Panc1 (cell line): ENCODE data around the gene PFAS. TPM values are rescaled to one million over a fixed set of nuclear protein-coding genes. Genes with fewer than 3 reads are reported as not detected.

ENCODE experiments used
- ATAC-seq: fragments of 200-7000 bp; cut with Tn5 transposase; 2 replicates; pipeline ENCODE4 v1.9.1; 2020; ENCODE audit warnings: mild to moderate bottlenecking, moderate library complexity
- BruUV-seq: library from RNA; stranded (reverse); fragments of 400-500 nt; replicated peaks from 2 replicates; lab custom pipeline; 2021; lab: Mats Ljungman, UMichigan
- CTCF ChIA-PET: fragments of 300-600 bp; sonication (Branson Sonifier 250); formaldehyde crosslinking; loops from one replicate; lab custom pipeline; 2022; ENCODE audit warnings: antibody characterized with exemption; lab: Charles Lee
- POLR2A ChIA-PET: fragments of 300-600 bp; sonication (Branson Sonifier 250); formaldehyde crosslinking; loops from one replicate; lab custom pipeline; 2022; ENCODE audit warnings: antibody characterized with exemption; lab: Charles Lee
- DNase-seq: peaks from one replicate; pipeline ENCODE4 v3.0.0-alpha.2; 2010; ENCODE audit warnings: low read depth, low spot score
- H3K27ac ChIP-seq: 2 replicates; pipeline ENCODE4 v1.5.1; 2011; ENCODE audit warnings: mild to moderate bottlenecking, low read length, inconsistent platforms
- H3K27me3 ChIP-seq: fragments of 200-500 bp; sonication (Bioruptor generic); 2 replicates; pipeline ENCODE4 v1.6.0; 2014; ENCODE audit warnings: low read length, inconsistent platforms; ENCODE audit not compliant: control insufficient read depth, insufficient read depth
- H3K36me3 ChIP-seq: fragments of 200-500 bp; sonication (Bioruptor generic); 2 replicates; pipeline ENCODE4 v1.5.1; 2014; ENCODE audit warnings: inconsistent platforms, mild to moderate bottlenecking, low read length, moderate library complexity; ENCODE audit not compliant: control insufficient read depth, insufficient read depth
- H3K4me1 ChIP-seq: 2 replicates; pipeline ENCODE4 v1.5.1; 2011; ENCODE audit warnings: inconsistent platforms, mild to moderate bottlenecking, low read length, moderate library complexity; ENCODE audit not compliant: control insufficient read depth, insufficient read depth
- H3K4me3 ChIP-seq, 2 experiments: 2 replicates each; pipeline ENCODE4 v1.5.1; 2011 to 2012; ENCODE audit warnings: low read depth in 2 of 2, low read length in 2 of 2, mild to moderate bottlenecking in 2 of 2, inconsistent platforms in 1 of 2, moderate library complexity in 1 of 2
- H3K9me3 ChIP-seq: fragments of 200-500 bp; sonication (Bioruptor generic); 2 replicates; pipeline ENCODE4 v1.5.1; 2014; ENCODE audit warnings: low read depth, mild to moderate bottlenecking, inconsistent platforms, low read length, moderate library complexity; ENCODE audit not compliant: control insufficient read depth, insufficient read depth
- POLR2AphosphoS5 ChIP-seq: IDR thresholded peaks from 2 replicates; pipeline ENCODE4 v1.6.1; 2012; ENCODE audit warnings: mild to moderate bottlenecking, low read depth, low read length, moderate library complexity
- SIN3A ChIP-seq: IDR thresholded peaks from 2 replicates; pipeline ENCODE4 v1.6.1; 2012; ENCODE audit warnings: low read depth, mild to moderate bottlenecking, low read length, moderate library complexity, borderline replicate concordance; ENCODE audit not compliant: insufficient read depth
- TCF7L2 ChIP-seq: IDR thresholded peaks from 2 replicates; pipeline ENCODE4 v1.6.1; 2011; ENCODE audit warnings: mild to moderate bottlenecking, low read depth, low read length, inconsistent platforms
- in situ Hi-C: cut with HindIII; loops from 2 replicates; pipeline ENCODE4 v1.10.0; 2016; ENCODE audit warnings: low sequenced_read_pairs, low pct_unique_long_range_greater_than_20kb
- intact Hi-C: fragments of 100-400 bp; cut with micrococcal nuclease; formaldehyde crosslinking; loops from one replicate; pipeline ENCODE4 v1.10.0; 2022; ENCODE audit not compliant: unreplicated experiment
- total RNA-seq: library from RNA; stranded (reverse); gene quantifications from one replicate; pipeline ENCODE4 v1.2.1, GENCODE V29; 2021; ENCODE audit not compliant: unreplicated experiment
- TF ChIP-seq, protein P1 (sequence below), 2 experiments: IDR thresholded peaks; 2 replicates each; pipeline ENCODE4 v1.6.1; 2011 to 2012; ENCODE audit warnings: low read depth in 2 of 2, control low read depth in 1 of 2, low read length in 1 of 2, mild to moderate bottlenecking in 1 of 2, moderate library complexity in 1 of 2; ENCODE audit not compliant: insufficient read depth in 1 of 2
- TF ChIP-seq, protein P2 (sequence below): fragments of 450-650 bp; IDR thresholded peaks from 2 replicates; pipeline ENCODE4 v1.5.1; 2017; ENCODE audit warnings: mild to moderate bottlenecking

Gene PFAS
- total RNA-seq, 1 experiment from 2014 or later = 73.0 TPM

DNA sequence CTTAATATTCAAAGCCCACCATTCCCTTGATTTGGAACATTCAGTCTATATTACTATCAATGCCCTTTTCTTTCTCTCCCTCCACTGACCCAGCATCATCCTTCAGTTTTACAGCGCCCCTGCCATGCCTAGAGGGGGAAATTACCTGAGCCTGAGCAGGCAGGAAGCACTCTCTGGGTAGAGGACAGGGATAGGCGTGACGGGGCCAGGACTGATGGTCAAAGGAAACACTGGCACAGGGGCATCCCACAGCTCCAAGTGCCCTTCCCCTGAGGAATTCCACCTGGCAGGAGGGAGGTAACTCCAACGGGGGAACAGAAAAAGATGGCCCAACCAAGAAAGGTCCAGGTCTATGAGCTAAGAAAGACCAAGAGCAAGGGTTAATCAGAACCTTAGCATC, 11.2 kb upstream of the PFAS start:
- ATAC-seq = no peak
- no peak for DNase-seq
- Histone ChIP-seq H3K4me3 (no peak overlapping the region), H3K27ac (no peak overlapping the region), H3K4me1 (no peaks in the 10 kb centered on the region), H3K27me3 (no peaks in the 10 kb centered on the region), H3K36me3 (peaks cover 8% of the 10 kb centered on the region; the same call in 1 of the 2 replicates), H3K9me3 (no peaks in the 10 kb centered on the region)
- CTCF ChIA-PET = no interaction called here
- no peak for TF ChIP-seq POLR2AphosphoS5
- TF ChIP-seq SIN3A = no peak
- TF ChIP-seq, protein P1, sequence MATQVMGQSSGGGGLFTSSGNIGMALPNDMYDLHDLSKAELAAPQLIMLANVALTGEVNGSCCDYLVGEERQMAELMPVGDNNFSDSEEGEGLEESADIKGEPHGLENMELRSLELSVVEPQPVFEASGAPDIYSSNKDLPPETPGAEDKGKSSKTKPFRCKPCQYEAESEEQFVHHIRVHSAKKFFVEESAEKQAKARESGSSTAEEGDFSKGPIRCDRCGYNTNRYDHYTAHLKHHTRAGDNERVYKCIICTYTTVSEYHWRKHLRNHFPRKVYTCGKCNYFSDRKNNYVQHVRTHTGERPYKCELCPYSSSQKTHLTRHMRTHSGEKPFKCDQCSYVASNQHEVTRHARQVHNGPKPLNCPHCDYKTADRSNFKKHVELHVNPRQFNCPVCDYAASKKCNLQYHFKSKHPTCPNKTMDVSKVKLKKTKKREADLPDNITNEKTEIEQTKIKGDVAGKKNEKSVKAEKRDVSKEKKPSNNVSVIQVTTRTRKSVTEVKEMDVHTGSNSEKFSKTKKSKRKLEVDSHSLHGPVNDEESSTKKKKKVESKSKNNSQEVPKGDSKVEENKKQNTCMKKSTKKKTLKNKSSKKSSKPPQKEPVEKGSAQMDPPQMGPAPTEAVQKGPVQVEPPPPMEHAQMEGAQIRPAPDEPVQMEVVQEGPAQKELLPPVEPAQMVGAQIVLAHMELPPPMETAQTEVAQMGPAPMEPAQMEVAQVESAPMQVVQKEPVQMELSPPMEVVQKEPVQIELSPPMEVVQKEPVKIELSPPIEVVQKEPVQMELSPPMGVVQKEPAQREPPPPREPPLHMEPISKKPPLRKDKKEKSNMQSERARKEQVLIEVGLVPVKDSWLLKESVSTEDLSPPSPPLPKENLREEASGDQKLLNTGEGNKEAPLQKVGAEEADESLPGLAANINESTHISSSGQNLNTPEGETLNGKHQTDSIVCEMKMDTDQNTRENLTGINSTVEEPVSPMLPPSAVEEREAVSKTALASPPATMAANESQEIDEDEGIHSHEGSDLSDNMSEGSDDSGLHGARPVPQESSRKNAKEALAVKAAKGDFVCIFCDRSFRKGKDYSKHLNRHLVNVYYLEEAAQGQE (IDR thresholded peaks at IDR 0.05; ENCODE audit: insufficient read depth in 1 of 2, low read depth in 2 of 2, low read length in 1 of 2) = no peak
- no peak for TF ChIP-seq TCF7L2
- TF ChIP-seq, protein P2, sequence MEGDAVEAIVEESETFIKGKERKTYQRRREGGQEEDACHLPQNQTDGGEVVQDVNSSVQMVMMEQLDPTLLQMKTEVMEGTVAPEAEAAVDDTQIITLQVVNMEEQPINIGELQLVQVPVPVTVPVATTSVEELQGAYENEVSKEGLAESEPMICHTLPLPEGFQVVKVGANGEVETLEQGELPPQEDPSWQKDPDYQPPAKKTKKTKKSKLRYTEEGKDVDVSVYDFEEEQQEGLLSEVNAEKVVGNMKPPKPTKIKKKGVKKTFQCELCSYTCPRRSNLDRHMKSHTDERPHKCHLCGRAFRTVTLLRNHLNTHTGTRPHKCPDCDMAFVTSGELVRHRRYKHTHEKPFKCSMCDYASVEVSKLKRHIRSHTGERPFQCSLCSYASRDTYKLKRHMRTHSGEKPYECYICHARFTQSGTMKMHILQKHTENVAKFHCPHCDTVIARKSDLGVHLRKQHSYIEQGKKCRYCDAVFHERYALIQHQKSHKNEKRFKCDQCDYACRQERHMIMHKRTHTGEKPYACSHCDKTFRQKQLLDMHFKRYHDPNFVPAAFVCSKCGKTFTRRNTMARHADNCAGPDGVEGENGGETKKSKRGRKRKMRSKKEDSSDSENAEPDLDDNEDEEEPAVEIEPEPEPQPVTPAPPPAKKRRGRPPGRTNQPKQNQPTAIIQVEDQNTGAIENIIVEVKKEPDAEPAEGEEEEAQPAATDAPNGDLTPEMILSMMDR = no peak
- POLR2A ChIA-PET = no interaction called here
- in situ Hi-C loops = no loop called here
- intact Hi-C loops = no loop called here
- no TSS peak for BruUV-seq

DNA sequence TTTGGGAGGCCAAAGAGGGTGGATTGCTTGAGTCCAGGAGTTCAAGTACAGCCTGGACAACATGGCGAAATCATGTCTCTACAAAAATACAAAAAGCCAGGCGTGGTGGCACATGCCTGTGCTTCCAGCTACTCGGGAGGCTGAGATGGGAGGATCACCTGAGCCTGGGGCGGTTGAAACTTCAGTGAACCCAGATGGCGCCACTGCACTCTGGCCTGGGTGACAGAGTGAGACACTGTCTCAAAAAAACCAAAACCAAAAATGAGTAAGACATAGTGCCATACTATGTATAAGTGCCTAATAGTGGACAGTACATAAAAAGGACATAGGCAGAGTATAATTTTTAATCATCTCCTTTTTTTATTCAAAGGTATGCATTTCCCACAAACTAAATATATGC, 5.3 kb upstream of the PFAS start:
- in situ Hi-C loops (no loop called here), intact Hi-C loops (no loop called here)
- ChIA-PET CTCF (interaction anchor here (0.6 kb wide), 1 partner anchor 149 kb away, joined by 3 read pairs; no protein-coding TSS in a partner anchor), POLR2A (no interaction called here)
- no peak overlapping the region for H3K27ac ChIP-seq
- BruUV-seq = no TSS peak
- no peaks in the 10 kb centered on the region for H3K27me3 ChIP-seq
- H3K36me3 ChIP-seq = peaks cover 2% of the 10 kb centered on the region; the same call in 1 of the 2 replicates
- no peak for DNase-seq
- H3K4me1 ChIP-seq = no peaks in the 10 kb centered on the region
- ATAC-seq = no peak
- TF ChIP-seq, protein P2 = no peak
- TF ChIP-seq TCF7L2 = no peak
- no peak for TF ChIP-seq SIN3A
- no peak for TF ChIP-seq POLR2AphosphoS5
- TF ChIP-seq, protein P1 (IDR thresholded peaks at IDR 0.05; ENCODE audit: insufficient read depth in 1 of 2, low read depth in 2 of 2, low read length in 1 of 2) = no peak
- no peaks in the 10 kb centered on the region for H3K9me3 ChIP-seq
- H3K4me3 ChIP-seq = no peak overlapping the region
